K562 (cell line): ENCODE data around the gene IGSF3. TPM values are rescaled to one million over a fixed set of nuclear protein-coding genes. Genes with fewer than 3 reads are reported as not detected.

ENCODE experiments used
- ETV5 ChIP-seq: sonication (generic); formaldehyde crosslinking; IDR thresholded peaks from 2 replicates; pipeline ENCODE4 v1.4.0; 2020; ENCODE audit warnings: low read depth, mild to moderate bottlenecking, missing genetic modification reagents
- MAFG ChIP-seq: fragments of 450-650 bp; conservative IDR thresholded peaks from 2 replicates; pipeline ENCODE4 v1.6.1; 2016; ENCODE audit warnings: missing genetic modification characterization, missing compliant biosample characterization
- SPI1 ChIP-seq: IDR thresholded peaks from 2 replicates; pipeline ENCODE4 v1.6.1; 2011; ENCODE audit warnings: low read depth, low read length, control low read depth, borderline replicate concordance
- TEAD4 ChIP-seq, 2 experiments: sonication (generic) in 1 of 2; formaldehyde crosslinking in 1 of 2; IDR thresholded peaks; 2 replicates each; pipeline versions ENCODE4 v1.6.1 to v1.8.0; 2012 to 2022; ENCODE audit warnings: borderline replicate concordance in 1 of 2, inconsistent platforms in 1 of 2, low read length in 1 of 2, mild to moderate bottlenecking in 1 of 2, missing genetic modification reagents in 1 of 2
- ZBTB12 ChIP-seq: fragments of 250-450 bp; sonication (Bioruptor Pico); IDR thresholded peaks from 2 replicates; pipeline ENCODE4 v1.4.0; 2020
- ZBTB5 ChIP-seq: fragments of 450-650 bp; IDR thresholded peaks from 2 replicates; pipeline ENCODE4 v1.6.1; 2017; ENCODE audit warnings: antibody characterized with exemption
- ZC3H8 ChIP-seq: fragments of 450-650 bp; IDR thresholded peaks from 2 replicates; pipeline ENCODE4 v1.6.1; 2017
- ZNF280A ChIP-seq: fragments of 450-650 bp; IDR thresholded peaks from 2 replicates; pipeline ENCODE4 v1.6.1; 2018; ENCODE audit warnings: mild to moderate bottlenecking, low read depth; ENCODE audit not compliant: partially characterized antibody
- ZNF3 ChIP-seq: fragments of 250-450 bp; sonication (Bioruptor Pico); IDR thresholded peaks from 2 replicates; pipeline ENCODE4 v1.5.0; 2021; ENCODE audit warnings: mild to moderate bottlenecking, moderate library complexity
- ZSCAN32 ChIP-seq: fragments of 450-650 bp; formaldehyde crosslinking; IDR thresholded peaks from 2 replicates; pipeline ENCODE4 v1.4.0; 2020; ENCODE audit warnings: mild to moderate bottlenecking, moderate library complexity
- polyA plus RNA-seq, 8 experiments: library from polyadenylated mRNA; depleted of rRNA in 4 of 8; stranded (reverse) in 5 of 8; unstranded in 3 of 8; fragments of >200 nt; fragmentation: Nextera tagmentation in 2 of 8; fragmentation: Illumina TruSeq in 1 of 8; extraction: Ambion mirVana in 2 of 8; extraction: Trizol in 1 of 8; gene quantifications; 2 replicates each; pipeline versions ENCODE4 v1.2.1 to v1.2.3, GENCODE V29; 2011 to 2014; ENCODE audit warnings: inconsistent platforms in 1 of 8, missing spikeins in 1 of 8
- total RNA-seq, 7 experiments: library from RNA; depleted of rRNA in 6 of 7; stranded (reverse); fragments of >200 nt in 6 of 7; fragmentation: Illumina TruSeq in 2 of 7; extraction: Trizol in 2 of 7; gene quantifications; 2 replicates each; pipeline versions ENCODE4 v1.2.1 to v1.2.3, GENCODE V29; 2011 to 2021; ENCODE audit warnings: low replicate concordance in 1 of 7
- TF ChIP-seq, protein P1 (sequence below): fragments of 450-650 bp; IDR thresholded peaks from 2 replicates; pipeline ENCODE4 v1.6.1; 2016; ENCODE audit warnings: low read depth
- TF ChIP-seq, protein P2 (sequence below): fragments of 450-650 bp; IDR thresholded peaks from 2 replicates; pipeline ENCODE4 v1.7.1; 2018; ENCODE audit warnings: mild to moderate bottlenecking, low read depth; ENCODE audit not compliant: partially characterized antibody

Gene IGSF3
- total and polyA plus RNA-seq, 9 of the 15 experiments (the other 6 are each of a cell fraction or from before 2014, with no cell fraction given): 1.1 to 15.0 (median 8.3) TPM

- TF ChIP-seq, protein P1, sequence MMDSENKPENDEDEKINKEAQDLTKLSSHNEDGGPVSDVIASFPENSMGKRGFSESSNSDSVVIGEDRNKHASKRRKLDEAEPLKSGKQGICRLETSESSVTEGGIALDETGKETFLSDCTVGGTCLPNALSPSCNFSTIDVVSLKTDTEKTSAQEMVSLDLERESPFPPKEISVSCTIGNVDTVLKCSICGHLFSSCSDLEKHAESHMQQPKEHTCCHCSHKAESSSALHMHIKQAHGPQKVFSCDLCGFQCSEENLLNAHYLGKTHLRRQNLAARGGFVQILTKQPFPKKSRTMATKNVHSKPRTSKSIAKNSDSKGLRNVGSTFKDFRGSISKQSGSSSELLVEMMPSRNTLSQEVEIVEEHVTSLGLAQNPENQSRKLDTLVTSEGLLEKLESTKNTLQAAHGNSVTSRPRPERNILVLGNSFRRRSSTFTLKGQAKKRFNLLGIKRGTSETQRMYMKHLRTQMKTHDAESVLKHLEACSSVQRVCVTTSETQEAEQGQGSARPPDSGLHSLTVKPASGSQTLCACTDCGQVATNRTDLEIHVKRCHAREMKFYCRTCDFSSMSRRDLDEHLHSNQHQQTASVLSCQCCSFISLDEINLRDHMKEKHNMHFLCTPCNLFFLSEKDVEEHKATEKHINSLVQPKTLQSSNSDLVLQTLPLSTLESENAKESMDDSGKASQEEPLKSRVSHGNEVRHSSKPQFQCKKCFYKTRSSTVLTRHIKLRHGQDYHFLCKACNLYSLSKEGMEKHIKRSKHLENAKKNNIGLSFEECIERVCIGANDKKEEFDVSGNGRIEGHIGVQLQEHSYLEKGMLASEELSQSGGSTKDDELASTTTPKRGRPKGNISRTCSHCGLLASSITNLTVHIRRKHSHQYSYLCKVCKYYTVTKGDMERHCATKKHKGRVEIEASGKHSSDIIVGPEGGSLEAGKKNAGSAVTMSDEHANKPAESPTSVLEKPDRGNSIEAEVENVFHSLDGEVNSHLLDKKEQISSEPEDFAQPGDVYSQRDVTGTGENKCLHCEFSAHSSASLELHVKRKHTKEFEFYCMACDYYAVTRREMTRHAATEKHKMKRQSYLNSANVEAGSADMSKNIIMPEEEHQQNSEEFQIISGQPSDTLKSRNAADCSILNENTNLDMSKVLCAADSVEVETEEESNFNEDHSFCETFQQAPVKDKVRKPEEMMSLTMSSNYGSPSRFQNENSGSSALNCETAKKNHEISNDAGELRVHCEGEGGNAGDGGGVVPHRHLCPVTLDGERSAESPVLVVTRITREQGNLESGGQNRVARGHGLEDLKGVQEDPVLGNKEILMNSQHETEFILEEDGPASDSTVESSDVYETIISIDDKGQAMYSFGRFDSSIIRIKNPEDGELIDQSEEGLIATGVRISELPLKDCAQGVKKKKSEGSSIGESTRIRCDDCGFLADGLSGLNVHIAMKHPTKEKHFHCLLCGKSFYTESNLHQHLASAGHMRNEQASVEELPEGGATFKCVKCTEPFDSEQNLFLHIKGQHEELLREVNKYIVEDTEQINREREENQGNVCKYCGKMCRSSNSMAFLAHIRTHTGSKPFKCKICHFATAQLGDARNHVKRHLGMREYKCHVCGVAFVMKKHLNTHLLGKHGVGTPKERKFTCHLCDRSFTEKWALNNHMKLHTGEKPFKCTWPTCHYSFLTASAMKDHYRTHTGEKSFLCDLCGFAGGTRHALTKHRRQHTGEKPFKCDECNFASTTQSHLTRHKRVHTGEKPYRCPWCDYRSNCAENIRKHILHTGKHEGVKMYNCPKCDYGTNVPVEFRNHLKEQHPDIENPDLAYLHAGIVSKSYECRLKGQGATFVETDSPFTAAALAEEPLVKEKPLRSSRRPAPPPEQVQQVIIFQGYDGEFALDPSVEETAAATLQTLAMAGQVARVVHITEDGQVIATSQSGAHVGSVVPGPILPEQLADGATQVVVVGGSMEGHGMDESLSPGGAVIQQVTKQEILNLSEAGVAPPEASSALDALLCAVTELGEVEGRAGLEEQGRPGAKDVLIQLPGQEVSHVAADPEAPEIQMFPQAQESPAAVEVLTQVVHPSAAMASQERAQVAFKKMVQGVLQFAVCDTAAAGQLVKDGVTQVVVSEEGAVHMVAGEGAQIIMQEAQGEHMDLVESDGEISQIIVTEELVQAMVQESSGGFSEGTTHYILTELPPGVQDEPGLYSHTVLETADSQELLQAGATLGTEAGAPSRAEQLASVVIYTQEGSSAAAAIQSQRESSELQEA: no peak
- TF ChIP-seq ETV5 (CRISPR knock-in tag): peak; percentile 30; the same call in 1 of the 2 replicates
- TF ChIP-seq, protein P2, sequence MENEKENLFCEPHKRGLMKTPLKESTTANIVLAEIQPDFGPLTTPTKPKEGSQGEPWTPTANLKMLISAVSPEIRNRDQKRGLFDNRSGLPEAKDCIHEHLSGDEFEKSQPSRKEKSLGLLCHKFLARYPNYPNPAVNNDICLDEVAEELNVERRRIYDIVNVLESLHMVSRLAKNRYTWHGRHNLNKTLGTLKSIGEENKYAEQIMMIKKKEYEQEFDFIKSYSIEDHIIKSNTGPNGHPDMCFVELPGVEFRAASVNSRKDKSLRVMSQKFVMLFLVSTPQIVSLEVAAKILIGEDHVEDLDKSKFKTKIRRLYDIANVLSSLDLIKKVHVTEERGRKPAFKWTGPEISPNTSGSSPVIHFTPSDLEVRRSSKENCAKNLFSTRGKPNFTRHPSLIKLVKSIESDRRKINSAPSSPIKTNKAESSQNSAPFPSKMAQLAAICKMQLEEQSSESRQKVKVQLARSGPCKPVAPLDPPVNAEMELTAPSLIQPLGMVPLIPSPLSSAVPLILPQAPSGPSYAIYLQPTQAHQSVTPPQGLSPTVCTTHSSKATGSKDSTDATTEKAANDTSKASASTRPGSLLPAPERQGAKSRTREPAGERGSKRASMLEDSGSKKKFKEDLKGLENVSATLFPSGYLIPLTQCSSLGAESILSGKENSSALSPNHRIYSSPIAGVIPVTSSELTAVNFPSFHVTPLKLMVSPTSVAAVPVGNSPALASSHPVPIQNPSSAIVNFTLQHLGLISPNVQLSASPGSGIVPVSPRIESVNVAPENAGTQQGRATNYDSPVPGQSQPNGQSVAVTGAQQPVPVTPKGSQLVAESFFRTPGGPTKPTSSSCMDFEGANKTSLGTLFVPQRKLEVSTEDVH: no peak
- no peak for TF ChIP-seq ZC3H8
- no peak for TF ChIP-seq ZNF3 (CRISPR knock-in tag)
- peak; percentile 65 for TF ChIP-seq SPI1
- no peak for TF ChIP-seq TEAD4 (IDR thresholded peaks at IDR 0.05; ENCODE audit: low read length)
- no peak for TF ChIP-seq TEAD4 (CRISPR knock-in tag; IDR thresholded peaks at IDR 0.05; ENCODE audit: borderline replicate concordance)
- TF ChIP-seq ZNF280A: no peak
- TF ChIP-seq ZSCAN32 (CRISPR knock-in tag): no peak
- no peak for TF ChIP-seq ZBTB12 (CRISPR knock-in tag)
- no peak for TF ChIP-seq ZBTB5
- no peak for TF ChIP-seq MAFG (tag)
These were observed 13.2 kb upstream of the IGSF3 start (continued) for GRCh38 chr1:116680752-116681151.
